BJ (cell line): ENCODE results near the gene KIF26B. TPM values are rescaled to one million over a fixed set of nuclear protein-coding genes. Genes with fewer than 3 reads are reported as not detected.
A peak's percentile ranks its signal among the peaks of the same experiment; 100 is the strongest.

Source experiments
- CTCF ChIA-PET: fragments of 350-600 bp; formaldehyde crosslinking; extraction: SDS; loops from one replicate; lab custom pipeline; 2021; ENCODE audit warnings: antibody characterized with exemption, inconsistent platforms; lab: Yijun Ruan, JAX
- POLR2A ChIA-PET: fragments of 300-600 bp; sonication (Branson Sonifier 250); formaldehyde crosslinking; extraction: SDS; loops from one replicate; lab custom pipeline; 2021; ENCODE audit warnings: antibody characterized with exemption; lab: Charles Lee
- DNase-seq: peaks from one replicate; pipeline ENCODE4 v3.0.0-alpha.2; 2011; ENCODE audit warnings: low read depth
- H3K27me3 ChIP-seq: 2 replicates; pipeline ENCODE4 v1.6.0; 2011; ENCODE audit warnings: low read length; ENCODE audit not compliant: control insufficient read depth, insufficient read depth
- H3K36me3 ChIP-seq: 2 replicates; pipeline ENCODE4 v1.5.1; 2011; ENCODE audit warnings: low read length; ENCODE audit not compliant: control insufficient read depth, insufficient read depth
- H3K4me3 ChIP-seq: 2 replicates; pipeline ENCODE4 v1.5.1; 2011; ENCODE audit warnings: low read depth, mild to moderate bottlenecking, control low read depth, low read length
- CTCF ChIP-seq: IDR thresholded peaks from 2 replicates; pipeline ENCODE4 v1.5.1; 2011; ENCODE audit warnings: low read depth, mild to moderate bottlenecking, control low read depth, inconsistent platforms, low read length, moderate library complexity; ENCODE audit not compliant: insufficient read depth
- polyA plus RNA-seq: library from polyadenylated mRNA; depleted of rRNA; stranded (reverse); fragments of >200 nt; gene quantifications from 2 replicates; pipeline ENCODE4 v1.2.3, GENCODE V29; 2011

The KIF26B gene
- polyA plus RNA-seq, 1 experiment, result 2.8 TPM

GRCh38 chr1:245592189-245592460 lies 437.3 kb downstream of the KIF26B start:
- Histone ChIP-seq H3K27me3 (no peaks in the 10 kb centered on the region), H3K36me3 (no peaks in the 10 kb centered on the region), H3K4me3 (no peak overlapping the region)
- DNase-seq, result no peak
- CTCF ChIA-PET, result interaction anchor here (1.6 kb wide), 1 partner anchor 14 kb away, joined by 4 read pairs; no protein-coding TSS in a partner anchor
- no peak for TF ChIP-seq CTCF
- POLR2A ChIA-PET, result no interaction called here

- POLR2A ChIA-PET, result interaction anchor here (0.5 to 0.6 kb wide), 3 partner anchors 193 to 737 kb away, joined by 3 to 9 read pairs (median 4); no protein-coding TSS in a partner anchor
- no peaks in the 10 kb centered on the region for H3K27me3 ChIP-seq
- CTCF ChIA-PET, result interaction anchor here (0.6 to 1.6 kb wide), 3 partner anchors 260 to 446 kb away, joined by 3 to 4 read pairs (median 3); no protein-coding TSS in a partner anchor
- no peaks in the 10 kb centered on the region; the same call in 1 of the 2 replicates for H3K36me3 ChIP-seq
- no peak overlapping the region for H3K4me3 ChIP-seq
- DNase-seq, result no peak
- no peak for TF ChIP-seq CTCF
These were observed 443.9 kb downstream of the KIF26B start for GRCh38 chr1:245598524-245599305.

- no peak for TF ChIP-seq CTCF
- Histone ChIP-seq H3K36me3 (no peaks in the 10 kb centered on the region; the same call in 1 of the 2 replicates), H3K27me3 (no peaks in the 10 kb centered on the region), H3K4me3 (no peak overlapping the region)
- ChIA-PET POLR2A (interaction anchor here (0.6 kb wide), 2 partner anchors 192 to 738 kb away, joined by 3 to 4 read pairs; no protein-coding TSS in a partner anchor), CTCF (interaction anchor here (0.6 to 1.6 kb wide), 4 partner anchors 10 to 447 kb away, joined by 3 to 5 read pairs (median 4); no protein-coding TSS in a partner anchor)
- DNase-seq, result peak; percentile 95
These were observed 444.8 kb downstream of the KIF26B start for GRCh38 chr1:245599371-245600174.

GRCh38 chr1:245600658-245601057 lies 445.9 kb downstream of the KIF26B start:
- Histone ChIP-seq H3K4me3 (no peak overlapping the region), H3K36me3 (no peaks in the 10 kb centered on the region; the same call in 1 of the 2 replicates), H3K27me3 (no peaks in the 10 kb centered on the region)
- POLR2A ChIA-PET, result no interaction called here
- DNase-seq, result no peak
- CTCF ChIA-PET, result no interaction called here
- no peak for TF ChIP-seq CTCF
